Activated CD4-positive, alpha-beta T cell treated with anti-CD3 and anti-CD28 coated beads, Interleukin-2, amount 10 ng/mL, durations not matched to agents 24 days and 14 days (primary cell): Measurements from ENCODE around the gene TMEM18. TPM values are rescaled to one million over a fixed set of nuclear protein-coding genes. Genes with fewer than 3 reads are reported as not detected.
A peak's percentile ranks its signal among the peaks of the same experiment; 100 is the strongest.

Source experiments
- DNase-seq: peaks from one replicate; pipeline ENCODE4 v3.0.0; 2022
- H3K27ac Mint-ChIP-seq: one replicate; pipeline ENCODE4 v1.8.0; 2022; ENCODE audit warnings: mild to moderate bottlenecking, mixed read lengths
- H3K27me3 Mint-ChIP-seq: one replicate; pipeline ENCODE4 v1.8.0; 2022; ENCODE audit warnings: mixed read lengths
- H3K36me3 Mint-ChIP-seq: one replicate; pipeline ENCODE4 v1.8.0; 2022; ENCODE audit warnings: low read depth, mild to moderate bottlenecking, mixed read lengths
- H3K4me1 Mint-ChIP-seq: one replicate; pipeline ENCODE4 v1.8.0; 2021; ENCODE audit warnings: mixed read lengths
- H3K4me3 Mint-ChIP-seq: one replicate; pipeline ENCODE4 v1.8.0; 2022; ENCODE audit warnings: mild to moderate bottlenecking, moderate library complexity, mixed read lengths
- H3K9me3 Mint-ChIP-seq: one replicate; pipeline ENCODE4 v1.8.0; 2021; ENCODE audit warnings: mixed read lengths
- intact Hi-C: fragments of 100-400 bp; cut with micrococcal nuclease; formaldehyde crosslinking; loops from one replicate; pipeline ENCODE4 v1.15.1; 2023
- total RNA-seq: library from RNA; stranded (reverse); gene quantifications from 2 replicates; pipeline ENCODE4 v1.2.3, GENCODE V29; 2022

TMEM18 gene
- total RNA-seq, 1 donor from 2014 or later, result 21.5 TPM

GRCh38 chr2:660586-661359 is 16.4 kb downstream of the TMEM18 start:
- Mint-ChIP-seq H3K4me1 (peaks cover 21% of the 10 kb centered on the region), H3K27ac (no peak overlapping the region), H3K9me3 (peaks cover 11% of the 10 kb centered on the region), H3K36me3 (peaks cover 27% of the 10 kb centered on the region), H3K27me3 (peaks cover 11% of the 10 kb centered on the region), H3K4me3 (no peak overlapping the region)
- DNase-seq, result no peak
- intact Hi-C loops, result no loop called here

- Mint-ChIP-seq H3K4me3 (no peak overlapping the region), H3K4me1 (peaks cover 20% of the 10 kb centered on the region), H3K27me3 (peaks cover 11% of the 10 kb centered on the region), H3K27ac (no peak overlapping the region), H3K9me3 (peaks cover 4% of the 10 kb centered on the region), H3K36me3 (peaks cover 19% of the 10 kb centered on the region)
- DNase-seq, result no peak
- intact Hi-C loops, result no loop called here
Measured at GRCh38 chr2:660029-660428, 17.2 kb downstream of the TMEM18 start.

- H3K27ac Mint-ChIP-seq, result no peak overlapping the region
- peaks cover 7% of the 10 kb centered on the region for H3K36me3 Mint-ChIP-seq
- intact Hi-C loops, result no loop called here
- no peaks in the 10 kb centered on the region for H3K9me3 Mint-ChIP-seq
- no peak overlapping the region for H3K4me3 Mint-ChIP-seq
- no peak for DNase-seq
- H3K4me1 Mint-ChIP-seq, result peaks cover 16% of the 10 kb centered on the region
- peaks cover 11% of the 10 kb centered on the region for H3K27me3 Mint-ChIP-seq
Measured at GRCh38 chr2:658426-658825, 18.8 kb downstream of the TMEM18 start.

GRCh38 chr2:657766-658165 is 19.4 kb downstream of the TMEM18 start:
- peaks cover 2% of the 10 kb centered on the region for H3K36me3 Mint-ChIP-seq
- H3K9me3 Mint-ChIP-seq, result no peaks in the 10 kb centered on the region
- DNase-seq, result no peak
- H3K4me3 Mint-ChIP-seq, result no peak overlapping the region
- no peak overlapping the region for H3K27ac Mint-ChIP-seq
- H3K27me3 Mint-ChIP-seq, result peaks cover 11% of the 10 kb centered on the region
- intact Hi-C loops, result no loop called here
- H3K4me1 Mint-ChIP-seq, result peaks cover 16% of the 10 kb centered on the region

GRCh38 chr2:656676-657075 is 20.5 kb downstream of the TMEM18 start:
- no peak for DNase-seq
- Mint-ChIP-seq H3K4me1 (peaks cover 10% of the 10 kb centered on the region), H3K27ac (no peak overlapping the region), H3K9me3 (no peaks in the 10 kb centered on the region), H3K36me3 (no peaks in the 10 kb centered on the region), H3K4me3 (no peak overlapping the region), H3K27me3 (peaks cover 11% of the 10 kb centered on the region)
- intact Hi-C loops, result no loop called here

GRCh38 chr2:655626-656025 is 21.6 kb downstream of the TMEM18 start:
- Mint-ChIP-seq H3K4me1 (peaks cover 7% of the 10 kb centered on the region), H3K9me3 (no peaks in the 10 kb centered on the region), H3K4me3 (no peak overlapping the region), H3K36me3 (no peaks in the 10 kb centered on the region), H3K27me3 (peaks cover 11% of the 10 kb centered on the region), H3K27ac (no peak overlapping the region)
- no peak for DNase-seq
- intact Hi-C loops, result no loop called here

GRCh38 chr2:654896-655295 is 22.3 kb downstream of the TMEM18 start:
- H3K4me3 Mint-ChIP-seq, result no peak overlapping the region
- H3K27me3 Mint-ChIP-seq, result peaks cover 8% of the 10 kb centered on the region
- H3K36me3 Mint-ChIP-seq, result no peaks in the 10 kb centered on the region
- H3K9me3 Mint-ChIP-seq, result no peaks in the 10 kb centered on the region
- peaks cover 7% of the 10 kb centered on the region for H3K4me1 Mint-ChIP-seq
- intact Hi-C loops, result no loop called here
- no peak for DNase-seq
- H3K27ac Mint-ChIP-seq, result no peak overlapping the region

- no peaks in the 10 kb centered on the region for H3K36me3 Mint-ChIP-seq
- H3K27ac Mint-ChIP-seq, result no peak overlapping the region
- H3K9me3 Mint-ChIP-seq, result no peaks in the 10 kb centered on the region
- no peak overlapping the region for H3K4me3 Mint-ChIP-seq
- intact Hi-C loops, result no loop called here
- peaks cover 2% of the 10 kb centered on the region for H3K27me3 Mint-ChIP-seq
- H3K4me1 Mint-ChIP-seq, result peaks cover 7% of the 10 kb centered on the region
- peak; percentile 48 for DNase-seq
Measured at GRCh38 chr2:653645-654425, 23.4 kb downstream of the TMEM18 start.

- no peaks in the 10 kb centered on the region for H3K27me3 Mint-ChIP-seq
- peak; percentile 42 for DNase-seq
- intact Hi-C loops, result no loop called here
- no peaks in the 10 kb centered on the region for H3K9me3 Mint-ChIP-seq
- no peaks in the 10 kb centered on the region for H3K36me3 Mint-ChIP-seq
- no peak overlapping the region for H3K4me3 Mint-ChIP-seq
- peaks cover 7% of the 10 kb centered on the region for H3K4me1 Mint-ChIP-seq
- H3K27ac Mint-ChIP-seq, result no peak overlapping the region
Measured at GRCh38 chr2:652881-653480, 24.2 kb downstream of the TMEM18 start.

- intact Hi-C loops, result no loop called here
- peak; percentile 43 for DNase-seq
- H3K27ac Mint-ChIP-seq, result no peak overlapping the region
- H3K9me3 Mint-ChIP-seq, result no peaks in the 10 kb centered on the region
- peaks cover 7% of the 10 kb centered on the region for H3K4me1 Mint-ChIP-seq
- no peaks in the 10 kb centered on the region for H3K27me3 Mint-ChIP-seq
- no peak overlapping the region for H3K4me3 Mint-ChIP-seq
- H3K36me3 Mint-ChIP-seq, result no peaks in the 10 kb centered on the region
Measured at GRCh38 chr2:651951-652373, 25.2 kb downstream of the TMEM18 start.

- H3K4me1 Mint-ChIP-seq, result peaks cover 3% of the 10 kb centered on the region
- H3K27ac Mint-ChIP-seq, result no peak overlapping the region
- no peaks in the 10 kb centered on the region for H3K27me3 Mint-ChIP-seq
- no peaks in the 10 kb centered on the region for H3K9me3 Mint-ChIP-seq
- no peaks in the 10 kb centered on the region for H3K36me3 Mint-ChIP-seq
- no peak overlapping the region for H3K4me3 Mint-ChIP-seq
- DNase-seq, result peak; percentile 43
- intact Hi-C loops, result no loop called here
Measured at GRCh38 chr2:650343-651310, 26.6 kb downstream of the TMEM18 start.

GRCh38 chr2:649426-650342 is 27.5 kb downstream of the TMEM18 start:
- H3K36me3 Mint-ChIP-seq, result no peaks in the 10 kb centered on the region
- H3K4me1 Mint-ChIP-seq, result peaks cover 3% of the 10 kb centered on the region
- no peaks in the 10 kb centered on the region for H3K9me3 Mint-ChIP-seq
- no peaks in the 10 kb centered on the region for H3K27me3 Mint-ChIP-seq
- H3K27ac Mint-ChIP-seq, result no peak overlapping the region
- DNase-seq, result peak; percentile 37
- no peak overlapping the region for H3K4me3 Mint-ChIP-seq
- intact Hi-C loops, result no loop called here
